A673 (cell line): Measurements from ENCODE around the gene FAM131C. TPM values are rescaled to one million over a fixed set of nuclear protein-coding genes. Genes with fewer than 3 reads are reported as not detected.

Source experiments
- BruUV-seq: library from RNA; stranded (reverse); fragments of 400-500 nt; replicated peaks from 2 replicates; lab custom pipeline; 2021; lab: Mats Ljungman, UMichigan
- CTCF ChIA-PET: fragments of 300-600 bp; sonication (Branson Sonifier 250); formaldehyde crosslinking; loops from one replicate; lab custom pipeline; 2022; ENCODE audit warnings: antibody characterized with exemption; lab: Charles Lee
- POLR2A ChIA-PET: fragments of 300-600 bp; sonication (Branson Sonifier 250); formaldehyde crosslinking; loops from one replicate; lab custom pipeline; 2022; ENCODE audit warnings: antibody characterized with exemption; ENCODE audit not compliant: low non-redundant PET; lab: Charles Lee
- DNase-seq: peaks from one replicate; pipeline ENCODE4 v3.0.0-alpha.2; 2015; ENCODE audit warnings: low spot score
- H3K27ac ChIP-seq: fragments of 200-600 bp; sonication (generic); 2 replicates; pipeline ENCODE4 v1.5.1; 2016; ENCODE audit warnings: mixed run types, low read depth, mild to moderate bottlenecking, mixed read lengths, antibody characterized with exemption, low read length; ENCODE audit not compliant: poor library complexity, severe bottlenecking
- H3K27me3 ChIP-seq: fragments of 200-600 bp; sonication (generic); replicated peaks from 2 replicates; pipeline ENCODE4 v1.6.1; 2017; ENCODE audit warnings: mixed run types, low read depth, mild to moderate bottlenecking, mixed read lengths, antibody characterized with exemption, low read length; ENCODE audit not compliant: insufficient read depth, poor library complexity
- H3K36me3 ChIP-seq: fragments of 200-600 bp; sonication (generic); 2 replicates; pipeline ENCODE4 v1.6.1; 2016; ENCODE audit warnings: mixed run types, mild to moderate bottlenecking, mixed read lengths, antibody characterized with exemption, low read length; ENCODE audit not compliant: insufficient read depth, poor library complexity, severe bottlenecking
- H3K4me1 ChIP-seq: fragments of 200-600 bp; sonication (generic); 2 replicates; pipeline ENCODE4 v1.6.1; 2017; ENCODE audit warnings: mixed run types, mild to moderate bottlenecking, mixed read lengths, antibody characterized with exemption, low read length; ENCODE audit not compliant: insufficient read depth, poor library complexity, severe bottlenecking
- H3K4me3 ChIP-seq: fragments of 200-600 bp; sonication (generic); 2 replicates; pipeline ENCODE4 v1.5.1; 2016; ENCODE audit warnings: low read depth, mixed run types, mild to moderate bottlenecking, mixed read lengths, low read length; ENCODE audit not compliant: poor library complexity, severe bottlenecking
- H3K9me3 ChIP-seq: fragments of 200-600 bp; sonication (generic); 2 replicates; pipeline ENCODE4 v1.6.1; 2016; ENCODE audit warnings: mixed run types, low read depth, mild to moderate bottlenecking, mixed read lengths, antibody characterized with exemption, low read length; ENCODE audit not compliant: poor library complexity, severe bottlenecking
- CTCF ChIP-seq: fragments of 300-800, 200-600 bp; sonication (generic); conservative IDR thresholded peaks from 2 replicates; pipeline ENCODE4 v1.5.1; 2017; ENCODE audit warnings: low read depth, mild to moderate bottlenecking, antibody characterized with exemption, low read length, moderate library complexity, mixed read lengths
- EZH2 ChIP-seq: fragments of 200-600 bp; sonication (generic); IDR thresholded peaks from 2 replicates; pipeline ENCODE4 v1.6.1; 2017; ENCODE audit warnings: borderline replicate concordance, low read depth, mild to moderate bottlenecking, mixed read lengths, antibody characterized with exemption, low read length; ENCODE audit not compliant: poor library complexity, severe bottlenecking
- intact Hi-C: fragments of 100-400 bp; cut with micrococcal nuclease; formaldehyde crosslinking; loops from one replicate; pipeline ENCODE4 v1.10.0; 2022; ENCODE audit not compliant: unreplicated experiment
- total RNA-seq: library from RNA; stranded (reverse); gene quantifications from 2 replicates; pipeline ENCODE4 v1.2.3, GENCODE V29; 2021

Gene FAM131C
- total RNA-seq, 1 experiment from 2014 or later, result 0.71 TPM

GRCh38 chr1:16070640-16071355 lies 2.7 kb downstream of the FAM131C start:
- intact Hi-C loops, result no loop called here
- BruUV-seq, result no TSS peak
- CTCF ChIA-PET, result no interaction called here

DNA sequence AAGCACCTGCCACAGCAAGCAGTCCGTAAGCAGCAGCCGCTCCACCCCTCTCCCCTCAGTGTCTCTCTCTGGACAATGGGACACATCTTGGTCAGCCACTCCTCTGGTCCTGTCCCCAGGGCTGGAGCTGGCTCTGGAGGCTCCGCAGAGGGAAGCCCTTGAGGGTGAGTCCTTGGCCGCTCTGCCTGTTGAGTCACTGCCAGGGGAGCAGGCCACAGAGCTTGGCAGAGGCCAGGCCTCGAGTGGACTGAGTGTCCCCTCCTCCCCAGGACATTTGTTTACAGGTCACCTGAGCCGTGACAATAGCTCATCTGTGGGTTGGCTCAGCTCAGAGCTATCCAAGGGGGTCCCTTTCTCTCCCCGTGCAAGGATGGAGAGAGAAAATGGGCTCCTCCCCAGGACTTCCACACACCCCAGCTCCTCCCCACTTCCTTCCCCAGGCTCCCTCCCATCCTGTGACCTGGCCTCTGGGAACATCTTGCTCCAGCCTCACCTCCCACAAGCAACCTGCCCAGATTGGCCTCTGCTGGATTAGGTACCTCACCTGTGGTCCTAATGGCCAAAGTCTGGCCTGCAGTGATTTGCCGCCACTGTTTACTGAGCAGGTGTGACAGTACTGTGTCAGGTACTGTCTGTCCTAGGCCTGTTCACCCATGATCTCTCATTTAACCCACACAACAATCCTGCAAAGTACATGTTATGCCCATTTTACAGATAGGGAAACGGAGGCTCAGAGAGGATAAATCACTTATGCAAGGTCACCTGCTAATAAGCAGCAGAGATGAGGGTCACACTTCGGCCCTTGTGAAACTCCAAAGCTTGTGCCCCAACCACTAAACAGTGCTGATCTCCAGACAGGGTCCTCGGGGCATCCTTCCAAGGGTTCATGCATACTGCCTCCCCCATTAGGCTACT lies 4.8 kb downstream of the FAM131C start:
- no peaks in the 10 kb centered on the region for H3K36me3 ChIP-seq
- TF ChIP-seq EZH2, result no peak
- no peak for TF ChIP-seq CTCF
- no peak overlapping the region for H3K4me3 ChIP-seq
- no peaks in the 10 kb centered on the region for H3K9me3 ChIP-seq
- H3K27me3 ChIP-seq, result no peaks in the 10 kb centered on the region
- no peaks in the 10 kb centered on the region for H3K4me1 ChIP-seq
- intact Hi-C loops, result no loop called here
- ChIA-PET CTCF (no interaction called here), POLR2A (no interaction called here)
- H3K27ac ChIP-seq, result no peak overlapping the region
- no TSS peak for BruUV-seq
- DNase-seq, result no peak

More at GRCh38 chr1:16070640-16071355, 2.7 kb downstream of the FAM131C start:
- Histone ChIP-seq H3K9me3 (no peaks in the 10 kb centered on the region), H3K27me3 (no peaks in the 10 kb centered on the region), H3K36me3 (no peaks in the 10 kb centered on the region), H3K4me1 (no peaks in the 10 kb centered on the region), H3K27ac (no peak overlapping the region), H3K4me3 (no peak overlapping the region)
- no peak for DNase-seq
- POLR2A ChIA-PET, result no interaction called here
- TF ChIP-seq EZH2, result no peak
- TF ChIP-seq CTCF, result no peak

- no peak overlapping the region for H3K4me3 ChIP-seq
- ChIA-PET POLR2A (no interaction called here), CTCF (no interaction called here)
- H3K4me1 ChIP-seq, result no peaks in the 10 kb centered on the region
- intact Hi-C loops, result no loop called here
- H3K9me3 ChIP-seq, result no peaks in the 10 kb centered on the region
- no peaks in the 10 kb centered on the region for H3K36me3 ChIP-seq
- no peak overlapping the region for H3K27ac ChIP-seq
- TF ChIP-seq CTCF (no peak), EZH2 (no peak)
- no TSS peak for BruUV-seq
- no peak for DNase-seq
- no peaks in the 10 kb centered on the region for H3K27me3 ChIP-seq
Measured at GRCh38 chr1:16067933-16068332, 5.5 kb downstream of the FAM131C start.
